PC-3 (cell line): ENCODE measurements around the gene PLCL2. TPM values are rescaled to one million over a fixed set of nuclear protein-coding genes. Genes with fewer than 3 reads are reported as not detected.

Experiments used
- ATAC-seq: fragments of 200-7000 bp; cut with Tn5 transposase; 2 replicates; pipeline ENCODE4 v1.9.1; 2020; ENCODE audit warnings: mild to moderate bottlenecking, moderate library complexity
- BruUV-seq: library from RNA; stranded (reverse); fragments of 400-500 nt; replicated peaks from 2 replicates; lab custom pipeline; 2021; lab: Mats Ljungman, UMichigan
- CTCF ChIA-PET: fragments of 300-600 bp; sonication (Branson Sonifier 250); formaldehyde crosslinking; loops from one replicate; lab custom pipeline; 2022; ENCODE audit warnings: antibody characterized with exemption; lab: Charles Lee
- POLR2A ChIA-PET: fragments of 300-600 bp; sonication (Branson Sonifier 250); formaldehyde crosslinking; loops from one replicate; lab custom pipeline; 2022; ENCODE audit warnings: antibody characterized with exemption; ENCODE audit not compliant: unreplicated experiment; lab: Charles Lee
- DNase-seq: peaks from one replicate; pipeline ENCODE4 v3.0.0-alpha.2; 2015
- H2AFZ ChIP-seq: fragments of 300-600 bp; sonication (generic); 2 replicates; pipeline ENCODE4 v1.6.0; 2016; ENCODE audit warnings: antibody characterized with exemption, low read length
- H3F3A ChIP-seq: fragments of 300-600 bp; sonication (generic); one replicate; pipeline ENCODE4 v1.6.0; 2017; ENCODE audit warnings: antibody characterized with exemption, low read length, control low read depth, mild to moderate bottlenecking; ENCODE audit not compliant: unreplicated experiment
- H3K27ac ChIP-seq: fragments of 300-600 bp; sonication (generic); 2 replicates; pipeline ENCODE4 v1.5.1; 2016; ENCODE audit warnings: mild to moderate bottlenecking, low read length
- H3K27me3 ChIP-seq: fragments of 300-600 bp; sonication (generic); 2 replicates; pipeline ENCODE4 v1.6.1; 2016; ENCODE audit warnings: low read length, mixed read lengths
- H3K36me3 ChIP-seq: fragments of 300-600 bp; sonication (generic); 2 replicates; pipeline ENCODE4 v1.6.1; 2016; ENCODE audit warnings: low read depth, mixed run types, low read length, mixed read lengths
- H3K4me1 ChIP-seq: fragments of 300-600 bp; sonication (generic); 2 replicates; pipeline ENCODE4 v1.5.1; 2016; ENCODE audit warnings: low read length; ENCODE audit not compliant: insufficient read depth
- H3K4me2 ChIP-seq: fragments of 300-600 bp; sonication (generic); 2 replicates; pipeline ENCODE4 v1.6.0; 2016; ENCODE audit warnings: low read length
- H3K4me3 ChIP-seq: fragments of 300-600 bp; sonication (generic); 2 replicates; pipeline ENCODE4 v1.5.1; 2016; ENCODE audit warnings: mild to moderate bottlenecking, low read length, mixed read lengths
- H3K79me2 ChIP-seq: fragments of 300-600 bp; sonication (generic); 2 replicates; pipeline ENCODE4 v1.6.1; 2017; ENCODE audit warnings: low read length, mixed read lengths
- H3K9ac ChIP-seq: fragments of 300-600 bp; sonication (generic); 2 replicates; pipeline ENCODE4 v1.6.0; 2016; ENCODE audit warnings: mild to moderate bottlenecking, low read length
- H3K9me2 ChIP-seq: fragments of 300-600 bp; sonication (generic); replicated peaks from 2 replicates; pipeline ENCODE4 v1.6.1; 2016; ENCODE audit warnings: mixed run types, low read length, mixed read lengths
- H3K9me3 ChIP-seq: fragments of 300-600 bp; sonication (generic); 2 replicates; pipeline ENCODE4 v1.6.1; 2016; ENCODE audit warnings: low read length, mixed read lengths
- H4K20me1 ChIP-seq: fragments of 300-600 bp; sonication (generic); 2 replicates; pipeline ENCODE4 v1.6.1; 2016; ENCODE audit warnings: low read length, mixed read lengths
- CTCF ChIP-seq: fragments of 300-600 bp; sonication (generic); conservative IDR thresholded peaks from 2 replicates; pipeline ENCODE4 v1.5.1; 2017; ENCODE audit warnings: antibody characterized with exemption, low read depth, mild to moderate bottlenecking, low read length
- EZH2 ChIP-seq: fragments of 300-600 bp; sonication (generic); IDR thresholded peaks from one replicate; pipeline ENCODE4 v1.6.1; 2017; ENCODE audit warnings: antibody characterized with exemption, mild to moderate bottlenecking, low read length; ENCODE audit not compliant: unreplicated experiment
- EZH2phosphoT487 ChIP-seq: fragments of 300-600 bp; sonication (generic); IDR thresholded peaks from 2 replicates; pipeline ENCODE4 v1.6.1; 2018; ENCODE audit warnings: mild to moderate bottlenecking, antibody characterized with exemption, low read length, borderline replicate concordance
- intact Hi-C: fragments of 100-400 bp; cut with micrococcal nuclease; formaldehyde crosslinking; loops from 2 replicates; pipeline ENCODE4 v1.9.0; 2023
- total RNA-seq: library from RNA; depleted of rRNA; stranded (reverse); fragments of >200 nt; gene quantifications from 2 replicates; pipeline ENCODE4 v1.2.3, GENCODE V29; 2014

PLCL2 gene
- total RNA-seq, 1 experiment from 2014 or later, result 9.8 TPM

- Histone ChIP-seq H3K9ac (no peak overlapping the region), H3K4me3 (no peak overlapping the region), H3K9me2 (no peaks in the 10 kb centered on the region), H3K9me3 (no peaks in the 10 kb centered on the region), H3K27ac (no peak overlapping the region), H3K4me2 (no peak overlapping the region), H3F3A (no peaks in the 10 kb centered on the region), H3K27me3 (no peaks in the 10 kb centered on the region), H3K4me1 (peaks cover 16% of the 10 kb centered on the region), H3K36me3 (no peaks in the 10 kb centered on the region), H3K79me2 (no peaks in the 10 kb centered on the region), H2AFZ (no peak overlapping the region), H4K20me1 (no peaks in the 10 kb centered on the region)
- TF ChIP-seq CTCF (no peak), EZH2 (no peak), EZH2phosphoT487 (no peak)
- ChIA-PET CTCF (no interaction called here), POLR2A (no interaction called here)
- BruUV-seq, result no TSS peak
- ATAC-seq, result no peak
- no peak for DNase-seq
- intact Hi-C loops, result no loop called here
Measured at GRCh38 chr3:17088602-17089313, 204.0 kb downstream of the PLCL2 start.

- H3K27me3 ChIP-seq, result no peaks in the 10 kb centered on the region
- CTCF ChIA-PET, result no interaction called here
Measured at GRCh38 chr3:17089314-17089700, 204.6 kb downstream of the PLCL2 start.

More at GRCh38 chr3:17089314-17089700, 204.6 kb downstream of the PLCL2 start:
- POLR2A ChIA-PET, result no interaction called here
- no peak overlapping the region for H3K4me2 ChIP-seq
- no peak overlapping the region for H2AFZ ChIP-seq
- ATAC-seq (no peak), DNase-seq (no peak)
- H4K20me1 ChIP-seq, result no peaks in the 10 kb centered on the region
- peaks cover 16% of the 10 kb centered on the region for H3K4me1 ChIP-seq
- no peaks in the 10 kb centered on the region for H3K79me2 ChIP-seq
- intact Hi-C loops, result no loop called here
- no peak overlapping the region for H3K4me3 ChIP-seq
- H3K9me2 ChIP-seq, result no peaks in the 10 kb centered on the region
- no peak overlapping the region for H3K27ac ChIP-seq
- TF ChIP-seq CTCF (no peak), EZH2 (no peak), EZH2phosphoT487 (no peak)
- no peak overlapping the region for H3K9ac ChIP-seq
- no peaks in the 10 kb centered on the region for H3K9me3 ChIP-seq
- no peaks in the 10 kb centered on the region for H3K36me3 ChIP-seq
- H3F3A ChIP-seq, result no peaks in the 10 kb centered on the region
- BruUV-seq, result no TSS peak
